ENCODE measurements around the gene PCK1. TPM values are rescaled to one million over a fixed set of nuclear protein-coding genes. Genes with fewer than 3 reads are reported as not detected.

Gene PCK1
- total RNA-seq, 3 donors from 2014 or later, result 27.2 to 252 (median 29.3) TPM

DNA sequence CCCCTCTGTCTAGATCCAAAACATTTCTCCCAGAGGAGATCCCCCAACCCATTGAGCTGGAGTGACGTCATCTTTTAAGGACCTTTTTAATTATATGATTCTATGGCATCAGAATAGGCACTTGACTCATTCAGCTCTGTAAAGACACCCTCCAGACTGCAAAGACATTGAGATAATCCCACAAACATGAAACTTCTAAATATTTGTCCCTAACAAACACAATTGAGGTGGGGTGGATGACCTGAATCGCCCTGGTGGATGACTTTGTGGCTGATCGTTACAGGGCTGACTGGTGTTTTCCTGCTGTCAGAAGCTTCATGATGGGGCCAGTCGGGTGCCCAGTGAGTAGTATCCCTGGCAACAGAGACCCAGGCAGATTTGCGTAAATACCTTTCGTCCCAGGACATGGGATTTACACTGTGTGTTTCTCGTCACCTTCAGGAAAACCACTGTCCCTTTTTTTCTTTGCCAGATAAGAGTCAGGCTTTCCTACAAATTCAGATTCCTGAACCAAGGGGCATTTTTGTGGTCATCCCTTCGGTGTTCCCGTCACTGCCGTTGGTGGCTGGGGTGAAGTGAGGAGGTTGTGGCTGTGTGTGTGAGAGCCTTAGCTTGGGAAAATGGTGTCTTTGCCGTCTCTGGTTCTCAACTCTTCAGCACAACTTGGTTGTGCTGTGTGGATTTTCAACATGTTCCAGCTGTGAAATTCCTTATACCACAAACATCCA lies 5.3 kb upstream of the PCK1 start:
- no peak for TF ChIP-seq POLR2AphosphoS5 (IDR thresholded peaks at IDR 0.05)
- TF ChIP-seq POLR2A (IDR thresholded peaks at IDR 0.05), result no peak
- TF ChIP-seq, protein P1, sequence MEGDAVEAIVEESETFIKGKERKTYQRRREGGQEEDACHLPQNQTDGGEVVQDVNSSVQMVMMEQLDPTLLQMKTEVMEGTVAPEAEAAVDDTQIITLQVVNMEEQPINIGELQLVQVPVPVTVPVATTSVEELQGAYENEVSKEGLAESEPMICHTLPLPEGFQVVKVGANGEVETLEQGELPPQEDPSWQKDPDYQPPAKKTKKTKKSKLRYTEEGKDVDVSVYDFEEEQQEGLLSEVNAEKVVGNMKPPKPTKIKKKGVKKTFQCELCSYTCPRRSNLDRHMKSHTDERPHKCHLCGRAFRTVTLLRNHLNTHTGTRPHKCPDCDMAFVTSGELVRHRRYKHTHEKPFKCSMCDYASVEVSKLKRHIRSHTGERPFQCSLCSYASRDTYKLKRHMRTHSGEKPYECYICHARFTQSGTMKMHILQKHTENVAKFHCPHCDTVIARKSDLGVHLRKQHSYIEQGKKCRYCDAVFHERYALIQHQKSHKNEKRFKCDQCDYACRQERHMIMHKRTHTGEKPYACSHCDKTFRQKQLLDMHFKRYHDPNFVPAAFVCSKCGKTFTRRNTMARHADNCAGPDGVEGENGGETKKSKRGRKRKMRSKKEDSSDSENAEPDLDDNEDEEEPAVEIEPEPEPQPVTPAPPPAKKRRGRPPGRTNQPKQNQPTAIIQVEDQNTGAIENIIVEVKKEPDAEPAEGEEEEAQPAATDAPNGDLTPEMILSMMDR (IDR thresholded peaks at IDR 0.05), result no peak
- Histone ChIP-seq H3K27ac (no peak overlapping the region), H3K4me3 (no peak overlapping the region), H3K36me3 (no peaks in the 10 kb centered on the region), H3K27me3 (peaks cover 0 to 21% of the 10 kb centered on the region in 2 donors), H3K9me3 (no peaks in the 10 kb centered on the region), H3K4me1 (no peaks in the 10 kb centered on the region)
- DNase-seq (ENCODE audit: low spot score in 2 of 2), result no peak
- intact Hi-C loops (cut with DNase I; ENCODE audit: low total_unique reads), result loop anchor here (5.0 kb wide), 1 partner anchor 1223 kb away; no protein-coding TSS in a partner anchor

DNA sequence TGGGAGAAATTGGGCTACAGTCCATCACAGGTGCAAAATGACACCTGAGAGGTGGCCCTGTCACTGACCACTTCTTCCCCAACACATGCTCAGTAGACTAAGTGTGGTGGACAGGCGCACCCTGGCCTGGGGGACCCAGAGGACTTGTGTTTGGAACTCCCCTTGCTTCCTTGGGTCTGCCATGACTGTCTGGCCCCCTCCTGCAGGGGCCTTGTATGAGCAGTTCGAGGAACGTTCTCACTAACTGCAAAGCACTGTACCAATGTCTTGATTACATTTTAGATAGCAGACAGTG lies 4.0 kb upstream of the PCK1 start:
- Histone ChIP-seq H3K27ac (no peak overlapping the region), H3K4me3 (no peak overlapping the region), H3K4me1 (no peaks in the 10 kb centered on the region), H3K27me3 (peaks cover 0 to 21% of the 10 kb centered on the region in 2 donors), H3K9me3 (no peaks in the 10 kb centered on the region), H3K36me3 (no peaks in the 10 kb centered on the region)
- intact Hi-C loops (cut with DNase I; ENCODE audit: low total_unique reads), result loop anchor here (5.0 kb wide), 1 partner anchor 1225 kb away; no protein-coding TSS in a partner anchor
- no peak for TF ChIP-seq POLR2AphosphoS5 (IDR thresholded peaks at IDR 0.05)
- TF ChIP-seq POLR2A (IDR thresholded peaks at IDR 0.05), result no peak
- TF ChIP-seq, protein P1 (IDR thresholded peaks at IDR 0.05), result no peak
- DNase-seq (ENCODE audit: low spot score in 2 of 2), result no peak

DNA sequence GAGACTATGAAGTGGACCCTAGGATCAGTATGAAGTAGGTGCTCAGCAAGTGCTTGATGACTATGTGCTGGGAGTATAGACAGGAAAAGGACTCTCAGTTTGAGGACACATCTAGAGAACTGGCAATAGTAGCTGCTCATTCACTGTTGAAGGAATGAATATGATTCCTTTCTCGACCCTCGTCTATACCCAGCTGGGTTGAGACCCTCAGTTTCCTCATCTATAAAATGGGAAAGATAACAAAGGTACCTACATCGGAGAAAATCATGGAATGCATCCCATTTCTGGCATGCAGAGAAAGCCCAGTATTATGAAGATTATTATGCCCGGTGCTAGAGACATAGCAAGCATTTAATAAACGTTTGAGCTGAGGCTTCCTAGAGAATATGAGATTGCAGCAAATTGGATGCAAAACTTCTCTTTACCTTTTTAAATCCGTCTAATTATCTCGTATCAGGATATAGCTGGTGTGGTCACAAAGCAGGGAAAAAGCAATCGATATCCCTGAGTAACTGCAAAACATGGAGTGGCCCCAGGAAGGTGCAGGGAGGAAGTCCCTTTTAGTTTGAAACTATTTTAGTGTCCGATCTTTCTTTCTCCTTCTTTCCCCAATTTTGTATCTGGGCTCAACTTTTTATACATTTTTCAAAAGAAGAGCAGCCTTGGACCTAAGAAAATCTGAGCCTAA lies 2.8 kb upstream of the PCK1 start:
- H3K27me3 ChIP-seq, result peaks cover 0 to 21% of the 10 kb centered on the region in 2 donors
- H3K27ac ChIP-seq, result no peak overlapping the region
- no peaks in the 10 kb centered on the region for H3K9me3 ChIP-seq
- no peak for TF ChIP-seq POLR2A (IDR thresholded peaks at IDR 0.05)
- TF ChIP-seq, protein P1 (IDR thresholded peaks at IDR 0.05), result no peak
- TF ChIP-seq POLR2AphosphoS5 (IDR thresholded peaks at IDR 0.05), result no peak
- H3K4me1 ChIP-seq, result no peaks in the 10 kb centered on the region
- DNase-seq (ENCODE audit: low spot score in 2 of 2), result no peak
- H3K36me3 ChIP-seq, result no peaks in the 10 kb centered on the region
- intact Hi-C loops (cut with DNase I; ENCODE audit: low total_unique reads), result loop anchor here (5.0 kb wide), 1 partner anchor 1226 kb away; no protein-coding TSS in a partner anchor
- H3K4me3 ChIP-seq, result no peak overlapping the region

DNA sequence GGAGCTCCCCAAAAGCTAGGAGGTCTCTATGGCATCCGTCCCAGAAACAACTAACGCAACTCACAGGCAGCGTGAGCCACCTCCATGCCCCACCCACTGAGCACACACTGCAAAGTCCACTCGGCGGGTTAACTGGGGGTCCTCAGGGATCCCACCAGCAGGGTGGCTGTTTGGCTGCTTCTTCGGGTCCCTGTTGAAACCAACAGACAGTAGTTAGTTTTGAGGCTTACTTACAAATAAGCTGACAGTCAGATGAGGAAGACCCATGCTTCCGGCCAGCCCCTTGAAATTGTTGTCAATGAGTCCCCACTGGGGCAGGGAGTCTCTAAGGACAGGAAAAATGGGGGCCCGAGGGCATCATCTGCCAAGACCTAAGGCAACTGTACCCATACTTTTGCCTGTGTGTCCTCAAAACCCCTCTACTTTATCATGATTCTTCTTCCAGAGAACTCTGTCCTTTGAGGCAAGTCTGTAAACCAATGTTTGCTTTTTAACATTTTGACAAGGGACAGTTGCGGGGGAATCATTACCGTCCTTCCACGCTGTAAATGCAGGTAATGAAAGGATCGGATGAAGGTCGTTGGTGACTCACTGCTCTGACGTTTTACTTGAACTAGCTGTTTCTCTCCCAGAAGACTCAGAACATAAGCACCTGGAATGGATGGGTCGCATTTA lies 2.2 kb upstream of the PCK1 start:
- Histone ChIP-seq H3K36me3 (no peaks in the 10 kb centered on the region), H3K27ac (no peak overlapping the region), H3K4me3 (no peak overlapping the region), H3K4me1 (no peaks in the 10 kb centered on the region), H3K9me3 (no peaks in the 10 kb centered on the region), H3K27me3 (peaks cover 0 to 21% of the 10 kb centered on the region in 2 donors)
- intact Hi-C loops (cut with DNase I; ENCODE audit: low total_unique reads), result loop anchor here (5.0 kb wide), 1 partner anchor 1226 kb away; no protein-coding TSS in a partner anchor
- TF ChIP-seq POLR2AphosphoS5 (IDR thresholded peaks at IDR 0.05), result no peak
- no peak for TF ChIP-seq POLR2A (IDR thresholded peaks at IDR 0.05)
- TF ChIP-seq, protein P1 (IDR thresholded peaks at IDR 0.05), result no peak
- DNase-seq (ENCODE audit: low spot score in 2 of 2), result no peak

All from breast epithelium (tissue), 4 donors.